ENCODE measurements around the gene TF. TPM values are rescaled to one million over a fixed set of nuclear protein-coding genes. Genes with fewer than 3 reads are reported as not detected.

TF gene
- polyA plus RNA-seq, 1 experiment, result 0.15 TPM

- Histone ChIP-seq H3K27me3 (ENCODE audit: control insufficient read depth, insufficient read depth, low read length) (no peaks in the 10 kb centered on the region; the same call in none of the 2 replicates), H3K36me3 (ENCODE audit: control insufficient read depth, insufficient read depth, low read length) (no peaks in the 10 kb centered on the region), H3K4me3 (ENCODE audit: low read depth, low read length) (no peak overlapping the region)
- ChIA-PET CTCF (no interaction called here), POLR2A (no interaction called here)
- DNase-seq (ENCODE audit: low read depth), result no peak
- no peak for TF ChIP-seq CTCF (IDR thresholded peaks at IDR 0.05; ENCODE audit: insufficient read depth, low read depth, low read length)
These were observed 17.8 kb downstream of the TF start for GRCh38 chr3:133763797-133764683.

- no peak for TF ChIP-seq CTCF (IDR thresholded peaks at IDR 0.05; ENCODE audit: insufficient read depth, low read depth, low read length)
- Histone ChIP-seq H3K36me3 (ENCODE audit: control insufficient read depth, insufficient read depth, low read length) (no peaks in the 10 kb centered on the region), H3K27me3 (ENCODE audit: control insufficient read depth, insufficient read depth, low read length) (no peaks in the 10 kb centered on the region; the same call in none of the 2 replicates), H3K4me3 (ENCODE audit: low read depth, low read length) (no peak overlapping the region)
- ChIA-PET POLR2A (no interaction called here), CTCF (interaction anchor here (0.5 kb wide), 1 partner anchor 749 kb away, joined by 3 read pairs; no protein-coding TSS in a partner anchor)
- no peak for DNase-seq (ENCODE audit: low read depth)
These were observed 19.1 kb downstream of the TF start for GRCh38 chr3:133765256-133765655.

- POLR2A ChIA-PET, result no interaction called here
- DNase-seq (ENCODE audit: low read depth), result no peak
- no peak overlapping the region for H3K4me3 ChIP-seq (ENCODE audit: low read depth, low read length)
- CTCF ChIA-PET, result no interaction called here
- no peak for TF ChIP-seq CTCF (IDR thresholded peaks at IDR 0.05; ENCODE audit: insufficient read depth, low read depth, low read length)
- H3K27me3 ChIP-seq (ENCODE audit: control insufficient read depth, insufficient read depth, low read length), result no peaks in the 10 kb centered on the region; the same call in none of the 2 replicates
- H3K36me3 ChIP-seq (ENCODE audit: control insufficient read depth, insufficient read depth, low read length), result no peaks in the 10 kb centered on the region
These were observed 21.4 kb downstream of the TF start for GRCh38 chr3:133767607-133768006.

- no peak for TF ChIP-seq CTCF (IDR thresholded peaks at IDR 0.05; ENCODE audit: insufficient read depth, low read depth, low read length)
- ChIA-PET CTCF (no interaction called here), POLR2A (no interaction called here)
- Histone ChIP-seq H3K27me3 (ENCODE audit: control insufficient read depth, insufficient read depth, low read length) (no peaks in the 10 kb centered on the region; the same call in none of the 2 replicates), H3K36me3 (ENCODE audit: control insufficient read depth, insufficient read depth, low read length) (no peaks in the 10 kb centered on the region), H3K4me3 (ENCODE audit: low read depth, low read length) (no peak overlapping the region)
- no peak for DNase-seq (ENCODE audit: low read depth)
These were observed 23.3 kb downstream of the TF start for GRCh38 chr3:133769536-133769935.

GRCh38 chr3:133773732-133774131 lies 27.5 kb downstream of the TF start:
- Histone ChIP-seq H3K4me3 (ENCODE audit: low read depth, low read length) (no peak overlapping the region), H3K36me3 (ENCODE audit: control insufficient read depth, insufficient read depth, low read length) (no peaks in the 10 kb centered on the region), H3K27me3 (ENCODE audit: control insufficient read depth, insufficient read depth, low read length) (peaks cover 2% of the 10 kb centered on the region; the same call in 1 of the 2 replicates)
- CTCF ChIA-PET, result no interaction called here
- no peak for DNase-seq (ENCODE audit: low read depth)
- TF ChIP-seq CTCF (IDR thresholded peaks at IDR 0.05; ENCODE audit: insufficient read depth, low read depth, low read length), result no peak
- POLR2A ChIA-PET, result no interaction called here
